Breast epithelium (tissue), 3 donors: ENCODE measurements around the gene CCDC116.
"Not testable (repeated sequence)": the region's sequence is repeated elsewhere in the genome, so short reads cannot be mapped to it uniquely, and the experiment has no call there.

Source experiments
- CTCF ChIP-seq, 3 donors: fragments of 450-650 bp; IDR thresholded peaks; one replicate each; pipeline ENCODE4 v1.5.1; 2016 to 2017; ENCODE audit warnings: antibody characterized with exemption in 3 of 3, mild to moderate bottlenecking in 3 of 3, moderate library complexity in 3 of 3
- POLR2A ChIP-seq: fragments of 450-650 bp; IDR thresholded peaks from one replicate; pipeline ENCODE4 v1.6.1; 2016; ENCODE audit warnings: antibody characterized with exemption, mild to moderate bottlenecking, moderate library complexity
- POLR2AphosphoS5 ChIP-seq, 3 donors: sonication (generic); formaldehyde crosslinking; IDR thresholded peaks; one replicate each; pipeline ENCODE4 v1.6.1; 2017; ENCODE audit warnings: antibody characterized with exemption in 3 of 3

- not testable (repeated sequence) for TF ChIP-seq POLR2AphosphoS5 (IDR thresholded peaks at IDR 0.05); POLR2A; CTCF (IDR thresholded peaks at IDR 0.05)
Observed at GRCh38 chr22:21609556-21610157, 22.9 kb upstream of the CCDC116 start.
